Central memory CD4-positive, alpha-beta T cell (primary cell): ENCODE data around the gene CASD1.

Experiments used
- DNase-seq: peaks from one replicate; pipeline ENCODE4 v3.0.0; 2022
- total RNA-seq, 3 experiments: gene quantifications; one replicate each; lab custom pipeline; 2026; lab: John Stamatoyannopoulos, UW

The CASD1 gene
- 53.2 to 75.3 (median 57.3) reads per million in 3 experiments for total RNA-seq

- DNase-seq: peak; percentile 65
Observed at GRCh38 chr7:94509264-94509886, at the start of gene CASD1. CASD1 (plus strand) TSS chr7:94509809; CDS start chr7:94510085, 276 bp downstream.

DNA sequence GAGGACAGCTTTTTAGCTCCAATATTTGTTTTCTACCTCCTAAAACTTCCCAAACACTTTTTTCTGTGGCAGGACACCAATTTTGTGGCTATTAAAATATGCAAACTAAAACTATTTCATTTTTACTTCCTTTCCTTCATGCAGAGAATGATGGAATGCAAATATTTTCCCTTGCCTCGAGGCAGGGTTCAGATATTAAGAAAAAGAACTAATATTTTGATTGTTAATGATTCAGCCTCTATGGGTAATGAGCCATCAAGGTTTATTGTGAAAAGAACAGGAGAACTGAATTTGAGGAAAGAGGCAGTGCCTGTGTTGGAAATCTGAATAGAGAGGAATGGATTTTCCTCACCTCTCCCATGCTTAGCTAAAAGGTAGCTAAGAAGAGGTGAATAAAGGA is 43.1 kb upstream of the CASD1 start:
- DNase-seq: no peak

- no peak for DNase-seq
Observed at GRCh38 chr7:94471604-94472003, 38.0 kb upstream of the CASD1 start.

- DNase-seq: no peak
Observed at GRCh38 chr7:94472608-94473007, 37.0 kb upstream of the CASD1 start.

DNA sequence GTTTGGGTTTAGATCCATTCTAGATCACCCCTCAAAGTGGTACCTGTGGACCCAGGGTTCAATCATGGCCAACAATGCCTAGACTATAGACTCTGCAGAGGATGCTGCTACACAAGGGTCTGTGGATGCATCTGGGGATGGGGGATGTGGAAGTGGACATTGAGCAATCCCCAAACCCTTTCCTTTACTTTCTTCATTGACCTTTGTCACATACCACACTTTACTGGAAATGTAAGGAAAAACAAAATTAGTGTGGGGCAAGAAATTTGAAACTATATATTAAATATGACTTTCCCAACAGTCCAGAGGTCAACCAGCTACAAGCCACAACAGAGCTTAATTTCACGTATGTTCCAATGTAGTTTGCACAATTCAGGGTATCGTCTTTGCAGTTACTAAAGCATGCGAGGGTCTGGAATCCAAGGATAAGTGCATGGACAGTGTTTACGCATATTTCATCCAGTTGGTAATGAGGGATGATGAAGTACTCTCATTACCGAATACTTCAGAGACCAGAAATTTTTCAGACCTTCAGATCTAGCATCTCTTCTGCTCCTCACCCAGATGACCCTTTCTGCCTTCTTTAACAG is 33.3 kb upstream of the CASD1 start:
- DNase-seq: no peak

- no peak for DNase-seq
Observed at GRCh38 chr7:94477878-94478277, 31.7 kb upstream of the CASD1 start.

DNA sequence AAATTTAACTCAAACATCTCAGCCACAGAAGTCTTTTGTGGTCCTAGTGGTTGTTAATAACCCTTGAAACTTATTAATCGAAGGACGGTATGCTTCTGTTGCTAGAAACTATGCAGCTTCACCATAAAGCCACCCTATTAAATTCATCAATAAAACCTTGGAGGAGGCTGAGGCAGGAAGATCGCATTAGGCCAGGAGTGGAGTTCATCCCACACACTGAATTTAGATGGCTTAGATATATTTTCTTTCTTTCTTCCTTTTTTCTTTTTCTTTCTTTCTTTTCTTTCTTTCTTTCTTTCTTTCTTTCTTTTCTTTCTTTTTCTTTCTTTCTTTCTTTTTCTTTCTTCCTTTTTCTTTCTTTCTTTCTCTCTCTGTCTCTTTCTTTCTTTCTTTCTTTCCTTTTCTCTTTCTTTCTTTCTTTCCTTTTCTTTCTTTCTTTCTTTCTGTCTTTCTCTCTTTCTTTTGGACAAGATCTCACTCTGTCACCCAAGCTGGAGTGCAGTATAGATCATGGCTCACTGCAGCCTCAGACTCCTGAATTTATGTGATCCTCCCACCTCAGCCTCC is 30.9 kb upstream of the CASD1 start:
- no peak for DNase-seq

DNA sequence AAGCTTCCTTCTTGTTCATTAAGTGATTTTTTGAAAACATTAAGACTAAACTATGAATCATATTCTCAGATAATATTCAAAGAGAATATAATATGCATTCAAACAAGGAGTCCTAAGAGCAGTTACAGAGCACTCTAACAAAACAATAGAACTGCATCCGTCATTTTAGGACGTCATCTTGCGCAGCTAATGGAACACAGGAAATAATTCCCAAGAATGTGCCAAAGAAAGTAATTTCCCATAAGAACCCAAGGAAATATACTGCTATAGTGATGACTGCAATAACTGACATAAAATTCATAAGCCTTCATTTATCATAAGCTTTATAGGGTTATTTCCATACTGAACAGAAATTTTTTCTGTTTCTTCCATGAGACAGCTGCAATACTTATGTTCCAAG is 28.3 kb upstream of the CASD1 start:
- DNase-seq: no peak

DNA sequence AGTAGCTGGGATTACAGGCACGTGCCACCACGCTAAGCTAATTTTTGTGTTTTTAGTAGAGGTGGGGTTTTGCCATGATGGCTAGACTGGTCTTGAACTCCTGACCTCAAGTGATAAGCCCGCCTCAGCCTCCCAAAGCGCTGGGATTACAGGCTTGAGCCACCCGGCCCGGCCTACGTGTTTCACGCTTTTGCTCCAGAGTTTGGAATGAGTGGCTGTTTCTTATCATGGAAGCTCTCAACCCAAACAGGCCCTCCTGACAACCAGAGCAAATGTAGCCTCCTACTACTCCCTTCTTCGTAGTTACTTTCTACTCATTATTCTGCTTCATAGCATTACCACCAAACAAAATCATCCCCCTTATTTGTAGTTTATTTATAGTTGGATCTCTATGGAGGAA is 26.8 kb upstream of the CASD1 start:
- no peak for DNase-seq

DNA sequence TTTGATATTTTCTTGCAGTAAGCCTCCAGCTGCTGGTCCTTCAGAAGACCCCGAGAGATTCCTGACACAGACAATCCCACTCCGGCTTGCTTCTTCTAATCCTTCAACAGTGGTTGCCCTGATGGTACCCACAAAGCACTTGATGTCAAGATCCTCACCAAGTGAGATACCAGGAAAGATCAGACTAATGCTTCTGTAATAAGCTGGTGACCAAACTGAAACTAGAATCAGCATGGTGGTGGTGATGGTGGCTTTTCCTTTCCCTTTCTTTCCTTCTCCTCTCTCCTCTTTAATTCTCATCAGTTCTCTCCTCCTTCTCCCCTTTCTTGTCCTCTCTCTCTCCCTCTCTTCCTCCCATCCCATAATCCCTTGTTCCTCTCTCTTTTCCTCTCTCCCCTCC is 25.8 kb upstream of the CASD1 start:
- DNase-seq: no peak

DNA sequence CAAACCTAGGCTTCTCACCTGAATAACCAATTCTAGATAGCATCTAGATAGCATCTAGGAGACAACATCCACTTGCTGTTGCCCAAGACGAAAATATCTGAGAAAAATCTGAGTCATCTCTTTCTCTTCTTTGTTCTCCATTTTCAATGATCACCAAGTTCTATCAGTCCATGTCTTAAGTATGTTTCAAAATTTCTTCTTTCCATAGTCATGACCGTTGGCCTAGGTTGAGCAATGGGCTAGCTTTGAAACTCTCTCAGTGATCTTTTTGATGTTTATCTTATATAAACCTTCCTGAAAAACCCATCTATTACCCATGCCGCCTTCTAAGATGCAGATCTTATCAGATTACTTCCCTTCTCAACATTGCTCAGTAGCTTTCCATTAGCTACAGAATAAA is 23.4 kb upstream of the CASD1 start:
- no peak for DNase-seq

DNA sequence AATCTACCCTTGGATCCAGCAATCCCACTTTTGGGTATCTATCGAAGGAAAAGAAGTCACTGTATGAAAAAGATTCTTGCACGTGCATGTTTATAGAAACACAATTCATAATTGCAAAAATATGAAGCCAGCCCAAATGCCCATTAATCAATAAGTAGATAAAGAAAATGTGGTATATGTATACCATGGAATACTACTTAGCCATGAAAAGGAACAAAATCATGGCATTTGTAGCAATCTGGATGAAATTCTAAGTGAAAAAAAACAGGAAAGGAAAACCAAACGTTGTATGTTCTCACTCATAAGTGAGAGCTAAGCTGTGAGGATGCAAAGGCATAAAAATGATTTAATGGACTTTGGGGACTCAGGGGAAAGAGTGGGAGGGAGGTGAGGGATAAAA is 18.2 kb upstream of the CASD1 start:
- no peak for DNase-seq

- no peak for DNase-seq
Observed at GRCh38 chr7:94492601-94493000, 17.0 kb upstream of the CASD1 start.

DNA sequence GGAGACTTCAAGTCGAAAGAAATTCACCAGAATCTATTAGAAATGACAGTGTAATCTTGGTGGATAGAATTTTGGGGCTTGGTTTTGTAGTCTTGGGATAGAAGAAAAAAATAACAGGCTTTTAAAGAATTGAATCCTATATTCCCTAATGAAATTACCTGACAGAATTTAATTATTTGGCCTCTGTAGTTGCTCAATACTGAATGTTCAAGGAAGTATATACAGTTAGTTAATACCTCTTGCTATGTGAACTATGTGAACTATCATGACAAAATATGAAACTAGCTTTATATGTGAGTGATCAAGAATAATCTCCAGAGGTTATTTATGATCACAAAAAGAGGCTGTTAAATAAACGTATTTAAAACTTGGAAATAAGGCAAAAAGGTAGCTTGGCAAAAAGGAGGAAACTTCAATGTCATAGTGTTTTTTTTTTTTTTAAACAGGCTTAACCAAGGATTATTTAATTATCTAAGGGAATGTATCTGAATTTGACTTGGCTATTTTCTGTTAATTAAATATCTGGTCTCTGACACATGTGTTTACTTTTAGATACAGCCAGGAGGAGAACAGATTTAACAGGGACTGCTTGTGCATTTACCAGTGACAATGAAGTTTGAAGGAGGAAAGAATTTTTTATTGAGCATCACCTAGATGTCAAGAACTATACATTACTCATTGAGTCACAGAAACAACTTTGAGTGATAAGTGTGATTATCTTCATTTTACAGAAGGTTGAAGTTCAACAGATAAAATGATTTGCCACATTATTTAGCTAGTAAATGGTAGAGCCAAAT is 11.5 kb upstream of the CASD1 start:
- DNase-seq: no peak

GRCh38 chr7:94498918-94499317 is 10.7 kb upstream of the CASD1 start:
- no peak for DNase-seq

DNA sequence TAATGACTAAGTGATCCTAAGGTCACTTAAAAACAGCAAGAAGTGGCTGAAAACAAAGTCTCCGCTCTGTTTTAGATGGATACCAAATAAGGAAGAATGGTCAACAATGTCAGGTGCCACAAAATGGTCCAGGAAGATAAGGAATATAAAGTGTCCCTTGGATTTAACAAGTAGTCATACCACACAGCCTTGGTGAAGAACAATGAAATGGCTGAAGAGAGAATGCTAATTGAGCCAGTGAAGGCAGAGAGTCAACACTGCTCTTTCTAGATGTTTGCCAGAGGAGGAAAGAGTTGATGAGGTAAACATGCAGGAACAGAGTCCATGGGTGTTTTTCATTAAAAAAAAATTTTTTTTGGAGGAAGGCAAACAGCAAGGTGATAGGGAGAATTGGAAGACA is 2.1 kb upstream of the CASD1 start:
- no peak for DNase-seq

DNA sequence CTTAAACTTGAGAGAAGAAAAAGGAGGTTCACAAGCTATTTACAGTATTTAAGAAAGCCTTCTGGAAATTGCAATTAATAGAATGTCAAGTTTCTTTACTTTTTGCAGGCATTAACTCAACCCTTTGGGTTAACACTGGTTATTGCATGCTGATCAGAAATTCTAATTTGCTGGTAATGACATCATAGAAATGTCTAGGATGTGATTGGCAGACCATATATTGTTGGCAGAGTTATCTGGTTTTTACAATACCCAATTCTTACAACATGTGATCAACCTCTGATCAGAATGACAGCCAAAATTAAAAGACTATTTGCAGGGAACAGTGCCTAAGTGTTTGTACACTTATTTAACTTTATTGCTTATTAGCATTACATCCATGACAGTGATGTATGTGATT is 1.6 kb upstream of the CASD1 start:
- DNase-seq: no peak

DNA sequence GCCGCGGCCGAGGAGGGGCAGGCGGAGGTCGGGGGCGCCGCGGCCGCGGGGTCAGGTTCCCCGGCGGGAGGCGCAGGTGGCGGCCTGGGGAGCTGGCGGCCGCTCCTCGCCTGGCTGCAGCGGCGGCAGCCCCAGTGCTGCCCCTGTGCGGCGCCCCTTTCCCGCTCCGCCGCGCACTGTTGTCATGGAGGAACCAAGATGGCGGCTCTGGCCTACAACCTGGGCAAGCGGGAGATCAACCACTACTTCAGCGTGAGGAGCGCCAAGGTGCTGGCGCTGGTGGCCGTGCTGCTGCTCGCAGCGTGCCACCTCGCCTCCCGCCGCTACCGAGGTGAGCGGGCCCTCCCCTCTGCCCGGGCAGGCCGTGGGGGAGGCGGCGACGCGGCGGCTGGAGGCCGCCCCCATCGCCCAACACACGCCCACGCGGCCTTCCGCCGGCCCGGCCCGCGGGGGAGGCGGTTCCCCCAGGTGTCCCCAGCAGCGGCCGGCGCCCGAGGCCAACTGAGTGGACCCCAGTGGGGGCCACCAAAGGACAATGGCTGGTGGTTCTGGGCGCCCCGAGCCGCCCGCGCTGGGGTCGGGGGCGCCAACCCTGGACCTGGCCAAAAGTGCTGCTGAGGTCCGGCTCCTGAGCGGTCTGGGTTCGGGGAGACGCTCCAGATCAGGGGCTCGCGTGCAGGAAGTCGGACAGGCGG is 425 bp downstream of the CASD1 start:
- peak; percentile 70 for DNase-seq

DNA sequence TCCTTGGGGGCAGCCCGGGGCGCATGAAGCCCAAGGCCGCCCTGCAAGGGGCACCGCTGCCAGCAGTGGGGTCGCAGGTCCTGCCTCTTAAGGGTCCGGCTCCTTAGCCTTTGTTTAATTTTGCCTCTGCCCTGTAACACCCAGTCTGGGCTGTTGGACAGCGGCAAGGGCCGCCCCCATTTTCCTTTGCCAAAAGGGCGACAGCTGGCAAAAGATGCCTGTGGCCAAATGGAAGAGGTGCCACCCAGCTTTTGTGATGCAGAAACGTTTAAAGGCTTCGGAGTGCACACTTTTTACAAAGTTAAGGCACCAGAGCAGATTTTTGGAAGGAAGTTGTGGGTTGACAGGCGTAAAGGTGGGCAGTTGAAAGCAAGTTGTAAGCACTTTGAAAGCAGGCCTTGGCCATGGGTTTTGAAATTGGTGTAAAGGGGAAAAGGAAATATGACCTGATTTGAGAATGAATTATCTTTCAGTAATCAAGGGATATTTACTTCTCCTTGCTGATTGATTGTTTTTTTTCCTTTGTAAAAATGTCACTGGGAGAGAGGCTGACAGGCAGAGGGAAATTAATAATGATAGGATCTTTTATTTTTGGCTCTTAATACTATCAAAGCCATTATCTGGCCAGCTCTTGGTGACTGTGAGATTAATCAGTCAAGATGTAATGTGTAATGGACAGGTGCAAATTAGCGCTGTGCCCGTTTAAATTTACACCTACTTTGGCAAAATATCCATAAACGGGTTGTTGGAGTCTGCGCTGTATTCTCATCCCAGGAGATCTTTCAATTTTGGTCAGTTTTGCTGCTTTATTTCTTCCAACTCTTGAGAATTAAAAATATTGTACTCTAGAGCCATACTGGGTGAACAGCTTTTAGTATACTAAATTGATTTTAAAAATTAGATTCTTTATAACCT is 1.2 kb downstream of the CASD1 start:
- DNase-seq: peak; percentile 42

DNA sequence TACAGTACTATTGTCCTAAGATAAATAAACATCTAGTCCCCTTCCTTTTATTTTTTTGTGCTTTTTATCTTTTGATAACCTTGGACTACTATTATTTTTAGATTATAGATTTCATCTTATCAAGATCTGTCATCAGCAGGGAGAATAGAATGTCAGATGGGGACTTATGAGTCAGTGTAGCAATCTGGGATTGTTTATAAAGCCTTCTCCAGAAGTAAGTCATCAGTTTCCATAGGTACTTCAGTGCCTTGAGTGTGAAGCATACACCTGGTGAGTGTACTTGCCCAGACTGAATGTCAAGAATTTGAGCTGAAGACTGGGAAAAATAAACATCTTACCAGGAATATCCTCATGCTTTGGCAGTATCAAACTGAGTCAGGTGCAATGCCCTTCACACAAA is 2.1 kb downstream of the CASD1 start:
- no peak for DNase-seq

- DNase-seq: no peak
Observed at GRCh38 chr7:94512735-94513564, 3.3 kb downstream of the CASD1 start.
